ENCODE measurements around the gene CLDN34.

Gene CLDN34

DNA sequence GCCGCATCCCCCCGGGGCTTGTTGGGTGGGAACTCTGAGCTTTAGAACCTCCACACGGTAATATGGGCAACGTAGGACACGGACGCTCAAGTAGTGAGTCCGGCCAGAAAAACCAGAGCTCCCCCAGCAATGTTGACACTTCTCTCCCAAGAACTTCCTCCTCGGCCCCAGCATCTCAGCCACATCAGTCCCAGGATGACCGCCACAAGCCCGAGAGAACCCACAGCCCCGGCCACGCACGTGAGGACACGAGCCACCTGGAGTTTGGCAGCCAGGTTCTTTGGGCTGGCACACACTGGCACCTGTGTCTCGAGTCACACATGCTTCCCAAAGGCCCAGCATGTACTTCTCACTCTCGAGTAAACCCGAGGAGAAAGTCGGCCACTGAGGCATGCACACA lies 16.3 kb downstream of the CLDN34 start:
- no peak for DNase-seq

- DNase-seq = no peak
Observed at GRCh38 chrX:9983846-9984245, 16.7 kb downstream of the CLDN34 start.

DNA sequence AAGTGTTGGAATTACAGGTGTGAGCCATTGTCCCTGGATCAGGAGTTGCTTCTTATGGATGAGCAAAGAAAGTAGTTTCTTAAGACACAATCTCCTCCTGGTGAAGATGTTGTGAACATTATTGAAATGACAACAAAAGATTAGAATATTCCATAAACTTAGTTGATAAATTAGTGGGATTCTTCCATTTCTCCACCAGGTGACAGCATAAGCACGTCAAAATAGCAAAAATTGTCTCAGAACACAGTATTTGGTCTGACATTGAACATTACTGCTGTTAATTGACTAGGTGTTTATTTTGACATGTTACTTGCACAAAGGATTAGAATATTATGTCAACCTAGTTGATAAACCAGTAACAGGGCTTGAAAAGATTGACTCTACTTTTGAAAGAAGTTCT lies 21.6 kb downstream of the CLDN34 start:
- DNase-seq = no peak

DNA sequence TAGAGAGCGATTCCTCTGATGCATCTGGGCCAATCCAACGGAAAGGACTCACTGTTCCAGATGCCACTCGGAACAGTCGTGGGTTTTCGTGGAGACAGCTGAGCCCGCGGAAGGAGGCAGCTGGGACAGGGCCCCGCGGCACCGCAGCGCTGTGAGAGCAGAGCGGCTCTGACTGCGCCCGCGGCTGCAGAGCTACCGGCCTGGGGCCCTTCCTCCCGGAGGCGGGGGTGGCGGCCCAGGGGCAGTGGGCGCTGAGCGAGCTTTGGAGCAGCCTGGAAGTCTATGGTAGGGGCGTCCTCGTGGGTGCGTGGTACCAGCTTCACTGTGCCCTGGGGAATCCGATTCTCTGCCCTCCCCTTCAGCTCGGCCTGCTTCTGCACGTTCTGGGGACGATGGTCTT lies 24.9 kb downstream of the CLDN34 start:
- no peak for DNase-seq

DNA sequence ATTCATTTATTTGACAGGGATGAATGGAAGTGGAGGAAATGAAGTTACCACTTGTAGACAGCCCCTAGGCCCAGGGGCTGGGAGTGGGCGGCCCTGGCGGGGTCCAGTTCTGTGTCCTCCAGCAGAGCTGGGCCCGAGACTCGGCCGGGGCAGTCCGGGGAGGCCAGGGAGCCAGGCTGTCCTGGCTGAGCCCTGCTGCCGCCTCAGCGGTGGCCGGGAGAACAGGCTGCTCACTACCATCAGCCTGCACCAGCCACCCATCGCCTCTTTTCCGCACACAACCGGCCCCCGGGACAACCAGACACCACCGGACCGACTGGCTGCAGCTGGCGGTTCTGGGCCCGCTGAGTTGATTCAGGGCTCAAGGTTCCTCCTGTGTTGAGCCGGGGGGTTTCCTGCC lies 25.6 kb downstream of the CLDN34 start:
- DNase-seq = no peak

DNA sequence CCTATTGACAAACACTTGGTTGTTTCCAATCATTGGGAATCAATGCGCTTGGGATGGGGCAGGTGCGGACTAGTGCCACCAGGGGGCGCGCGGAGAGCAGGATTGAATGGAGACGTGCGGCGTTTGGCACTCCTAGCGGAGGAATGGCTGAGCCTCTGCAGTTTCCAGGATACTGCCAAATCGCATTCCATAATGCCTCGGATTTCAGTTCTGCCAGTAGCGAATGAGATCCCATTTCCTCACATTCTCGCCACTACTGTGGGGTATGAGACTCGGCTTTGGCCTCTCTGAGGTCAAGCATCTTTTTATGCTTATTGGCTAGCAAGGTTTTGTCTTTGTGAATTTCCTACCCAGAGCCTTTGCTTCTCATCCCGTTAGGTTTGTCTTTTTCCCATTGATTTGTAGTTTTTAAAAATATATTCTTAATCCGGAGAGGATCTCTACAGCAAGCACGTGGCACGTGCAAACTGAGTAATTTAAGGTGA lies 28.7 kb downstream of the CLDN34 start:
- peak; percentile 77 for DNase-seq

DNA sequence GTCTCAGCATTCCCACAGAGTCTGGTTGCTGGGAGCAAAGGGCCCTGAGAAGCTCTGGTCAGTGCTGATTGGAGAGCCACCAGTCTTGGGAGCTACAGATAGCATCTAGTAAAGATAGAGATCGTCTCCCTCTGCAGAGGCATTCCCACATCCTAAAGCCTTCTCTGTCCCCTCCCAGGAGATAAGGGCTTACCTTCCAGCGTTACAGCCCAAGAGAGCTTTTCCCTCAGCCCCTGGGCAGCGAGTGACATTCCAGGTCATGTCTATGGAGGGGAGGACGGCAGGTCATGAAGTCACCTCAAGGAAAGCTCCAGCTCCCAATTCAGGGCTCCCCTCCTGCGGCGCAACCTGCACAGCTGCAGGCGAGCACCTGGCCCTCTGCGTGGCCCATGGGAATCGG lies 29.9 kb downstream of the CLDN34 start:
- DNase-seq = no peak

DNA sequence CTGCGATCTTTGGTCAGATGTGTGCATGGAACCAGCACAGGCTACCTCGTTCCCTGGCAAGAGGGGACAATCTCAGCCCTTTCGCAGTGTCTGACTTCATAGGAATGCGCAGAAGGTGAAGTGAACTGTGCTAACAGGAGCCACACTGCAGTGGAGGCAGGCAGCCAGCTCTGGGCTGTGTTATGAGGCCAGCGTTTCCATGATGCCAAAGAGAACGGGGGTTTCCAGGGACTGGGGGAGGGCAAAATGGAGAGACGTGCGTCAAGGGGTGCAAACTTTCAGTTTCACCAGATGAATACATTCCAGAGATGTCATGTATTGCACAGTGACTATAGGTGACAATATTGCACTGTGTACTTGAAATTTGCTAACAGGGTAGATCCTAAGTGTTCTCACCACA lies 30.4 kb downstream of the CLDN34 start:
- peak; percentile 70 for DNase-seq

GRCh38 chrX:10001496-10001895 lies 34.3 kb downstream of the CLDN34 start:
- no peak for DNase-seq

DNA sequence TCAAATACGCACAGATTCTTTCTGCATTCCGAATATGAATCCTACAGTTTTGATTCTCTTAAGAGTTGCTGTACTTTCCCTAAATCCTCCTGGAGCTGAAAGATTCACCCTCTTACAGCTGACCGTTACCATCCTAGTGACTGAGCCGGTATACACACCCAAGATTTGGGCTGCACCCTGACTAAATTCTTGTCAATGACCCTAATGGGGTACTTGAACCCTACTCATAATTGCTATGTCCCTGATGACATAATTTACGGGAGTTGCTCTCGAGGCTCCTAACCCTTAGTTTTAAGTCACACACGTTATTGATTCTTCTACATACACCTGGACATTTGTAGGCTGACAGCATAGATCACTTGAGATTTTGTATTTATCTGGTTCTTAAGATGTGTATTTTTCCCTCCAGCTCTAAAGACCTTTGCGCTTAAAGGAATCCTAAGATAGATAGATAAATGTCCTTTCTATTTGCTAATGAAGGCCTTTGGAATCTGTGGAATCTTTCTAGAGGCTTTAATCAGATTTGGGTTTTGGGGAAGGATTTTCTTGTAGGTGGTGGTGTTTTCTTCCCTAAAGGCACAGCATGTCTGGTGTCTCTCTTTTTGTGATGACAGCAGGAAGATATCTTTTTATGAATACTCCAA lies 37.8 kb downstream of the CLDN34 start:
- DNase-seq = no peak

DNA sequence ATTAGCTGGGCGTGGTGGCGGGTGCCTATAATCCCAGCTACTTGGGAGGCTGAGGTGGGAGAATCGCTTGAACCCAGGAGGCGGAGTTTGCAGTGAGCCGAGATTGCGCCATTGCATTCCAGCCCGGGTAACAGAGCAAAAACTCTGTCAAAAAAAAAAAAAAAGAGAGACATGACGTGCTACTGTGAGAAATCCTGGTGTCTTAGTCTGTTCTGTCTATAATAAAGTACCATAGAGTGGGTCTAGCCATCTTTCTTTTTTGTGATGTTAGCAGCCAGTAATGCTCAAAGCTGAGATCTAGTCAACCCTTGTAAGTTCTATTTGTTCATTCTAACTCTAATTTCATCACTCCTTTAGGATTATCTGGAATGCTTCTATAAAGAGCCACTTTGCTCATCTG lies 38.9 kb downstream of the CLDN34 start:
- DNase-seq = no peak

DNA sequence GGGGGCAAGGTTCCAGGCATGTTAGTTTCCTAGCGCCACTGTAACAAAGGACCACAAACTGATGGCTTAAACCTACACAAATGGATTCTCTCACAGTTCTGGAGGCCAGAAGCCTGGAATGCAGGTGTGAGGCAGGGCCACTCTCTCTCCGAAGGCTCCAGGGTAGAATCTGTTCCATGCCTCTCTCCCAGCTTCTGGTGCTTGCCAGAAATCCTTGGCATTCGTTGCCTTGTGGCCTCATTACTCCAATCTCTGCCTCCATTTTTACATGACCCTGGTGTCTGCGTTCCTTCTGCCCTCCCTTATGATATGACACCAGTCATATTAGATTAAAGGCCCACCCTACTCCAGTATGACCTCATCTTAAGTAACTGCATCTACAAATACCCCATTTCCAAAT lies 39.6 kb downstream of the CLDN34 start:
- no peak for DNase-seq

DNA sequence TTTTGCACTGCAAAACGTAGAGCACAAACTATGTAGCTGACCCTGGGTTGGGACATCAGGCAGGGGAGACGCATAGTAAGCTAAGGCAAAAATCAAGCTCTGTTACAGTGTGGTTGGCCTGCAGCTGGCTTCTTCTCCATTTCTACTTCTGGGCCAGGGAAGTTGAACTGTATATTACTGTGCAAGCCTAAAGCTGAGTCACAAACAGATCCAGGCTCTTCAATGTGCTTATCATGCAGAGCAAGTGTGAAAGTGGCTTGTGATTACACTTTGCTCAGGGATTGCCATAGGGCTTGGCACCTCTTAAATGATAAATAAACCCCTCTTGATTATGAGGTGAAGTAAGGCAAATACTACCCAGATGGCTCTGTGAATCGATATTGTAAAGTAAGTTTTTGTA lies 40.5 kb downstream of the CLDN34 start:
- no peak for DNase-seq

GRCh38 chrX:10008483-10009056 lies 41.4 kb downstream of the CLDN34 start:
- no peak for DNase-seq

DNA sequence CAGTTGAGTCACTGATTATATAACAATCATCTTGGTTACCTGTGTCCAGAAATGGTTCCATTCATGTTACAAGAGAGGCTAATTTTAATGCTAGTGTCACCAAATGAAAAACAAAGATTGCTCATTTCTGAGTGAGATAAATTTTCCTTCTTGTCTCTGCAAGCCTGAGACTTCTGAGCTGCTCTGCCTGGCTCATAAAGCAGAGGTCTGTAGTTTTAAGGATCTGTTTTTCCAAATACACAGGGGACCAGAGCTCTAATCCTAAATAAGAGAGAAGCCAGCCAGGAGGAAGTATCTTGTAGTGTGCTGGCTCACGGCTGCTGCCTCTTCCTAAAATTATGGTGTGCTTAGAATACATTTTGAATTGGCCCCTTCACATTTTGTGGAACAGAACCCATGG lies 42.6 kb downstream of the CLDN34 start:
- no peak for DNase-seq

GRCh38 chrX:10010686-10011085 lies 43.5 kb downstream of the CLDN34 start:
- no peak for DNase-seq

GRCh38 chrX:10011261-10011931 lies 44.2 kb downstream of the CLDN34 start:
- peak; percentile 32 for DNase-seq

DNA sequence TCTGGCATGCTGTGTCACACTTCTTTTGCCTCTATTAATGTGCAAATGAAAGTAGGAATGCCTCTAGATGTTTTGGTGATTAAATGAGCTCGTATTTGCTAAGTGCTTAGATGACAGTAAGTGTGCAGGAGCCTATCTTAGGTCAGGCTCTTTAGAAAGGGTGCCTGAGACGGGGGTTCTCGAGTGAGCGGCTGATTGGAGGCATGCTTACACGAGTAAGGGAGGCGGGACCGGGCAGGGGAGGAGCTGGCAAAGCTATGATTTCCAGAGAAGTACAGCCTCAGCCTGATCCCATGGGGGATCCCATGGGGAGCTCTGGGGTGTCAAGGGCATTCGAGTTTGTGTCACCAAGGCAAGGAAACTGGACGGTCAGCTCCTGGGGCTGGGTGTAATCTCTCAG lies 44.8 kb downstream of the CLDN34 start:
- no peak for DNase-seq

GRCh38 chrX:10014462-10015354 lies 47.5 kb downstream of the CLDN34 start:
- DNase-seq = peak; percentile 82

DNA sequence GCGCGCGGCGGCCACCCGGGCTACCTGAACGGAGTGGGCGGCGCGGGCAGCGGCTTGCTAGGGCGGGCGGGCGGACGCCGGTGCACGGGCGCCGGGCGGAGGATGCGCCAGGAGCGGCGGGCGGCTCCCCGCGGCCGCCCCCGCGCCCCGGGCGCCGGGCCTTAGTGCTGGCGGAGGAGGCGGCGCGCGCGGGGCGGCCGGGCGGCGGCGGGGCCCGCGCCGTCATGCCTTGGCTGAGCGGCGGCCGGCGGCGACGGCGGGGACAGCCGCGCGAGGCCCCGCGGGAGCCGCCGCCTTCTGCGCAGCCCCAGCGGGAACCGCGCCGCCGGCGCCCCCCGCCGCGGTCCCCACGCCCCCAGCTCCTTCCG lies 48.2 kb downstream of the CLDN34 start:
- no peak for DNase-seq

DNA sequence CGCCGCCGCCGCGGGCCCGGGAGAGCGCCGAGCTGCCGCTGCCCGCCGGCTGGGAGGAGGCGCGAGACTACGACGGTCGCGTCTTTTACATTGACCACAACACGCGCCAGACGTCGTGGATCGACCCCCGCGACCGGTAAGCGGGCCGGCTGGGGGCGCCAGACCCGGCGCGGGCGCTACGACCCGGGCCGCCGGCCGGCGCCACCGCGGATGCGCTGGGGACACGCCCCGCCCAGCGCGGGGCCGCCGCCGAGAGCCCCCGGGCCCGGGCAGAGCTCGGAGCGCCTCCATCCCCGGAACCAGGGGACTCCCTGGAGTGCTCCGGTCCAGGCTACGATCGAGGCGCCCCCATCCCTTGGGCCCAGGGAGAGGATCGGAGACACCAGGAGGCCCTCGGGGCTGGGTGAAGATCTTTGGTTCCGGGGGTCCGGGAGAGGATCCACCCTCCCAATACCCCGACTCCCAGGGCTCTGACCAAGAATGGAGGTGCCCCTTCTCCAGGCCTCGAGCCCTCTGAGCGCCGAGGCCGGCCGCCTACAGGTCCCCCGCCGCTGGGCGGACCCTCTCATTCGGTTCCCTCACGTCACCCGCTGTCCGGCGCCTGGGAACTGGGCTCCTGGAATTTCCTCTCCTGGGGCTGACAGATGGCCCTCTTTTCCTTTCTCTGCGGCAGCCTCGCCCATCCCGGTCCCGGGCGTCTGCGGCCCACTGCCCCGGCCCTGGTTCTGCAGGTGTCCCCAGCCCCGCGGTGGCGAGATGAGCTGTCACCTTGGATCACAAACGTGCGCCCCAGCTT lies 48.8 kb downstream of the CLDN34 start:
- no peak for DNase-seq

DNA sequence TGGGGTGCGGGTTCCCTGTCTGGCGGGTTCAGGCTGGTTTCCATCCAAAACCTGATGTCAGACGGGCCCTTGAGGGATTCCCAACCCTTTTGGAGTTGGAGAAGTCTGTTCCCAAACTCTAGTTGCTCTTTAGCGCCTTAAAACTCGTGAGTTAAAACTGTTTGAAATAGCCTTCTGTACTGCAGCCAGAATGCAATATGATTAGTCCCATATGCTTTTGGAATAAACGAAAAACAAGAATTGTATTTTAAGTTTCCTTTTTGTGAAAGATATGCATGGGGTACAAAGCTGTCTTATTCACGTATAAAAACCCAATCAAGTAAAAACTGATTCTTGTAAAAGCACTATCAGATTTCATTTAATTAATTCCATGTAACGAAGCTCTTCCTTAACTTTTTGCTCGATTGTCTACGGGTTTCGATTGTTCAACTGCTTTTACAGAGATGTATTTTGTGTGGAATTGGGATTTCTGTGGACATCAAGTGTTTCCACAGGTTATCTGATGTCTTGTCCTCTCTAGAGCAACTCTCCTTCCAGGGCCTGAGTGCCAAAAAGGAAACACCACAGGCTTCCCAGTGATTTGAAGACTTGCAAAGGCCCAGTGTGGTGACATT lies 49.5 kb downstream of the CLDN34 start:
- DNase-seq = no peak

Measured in activated CD4-positive, alpha-beta T cell treated with anti-CD3 and anti-CD28 coated beads, Interleukin-10, Interleukin-2, amounts not matched to agents 100 ng/mL and 50 ng/mL, durations not matched to agents 16 hours and 8 hours (primary cell).